Measurements from ENCODE around the gene POLN. TPM values are rescaled to one million over a fixed set of nuclear protein-coding genes. Genes with fewer than 3 reads are reported as not detected.

POLN gene
- total and polyA plus RNA-seq, 2 experiments from 2014 or later = 1.8 to 4.0 TPM

DNA sequence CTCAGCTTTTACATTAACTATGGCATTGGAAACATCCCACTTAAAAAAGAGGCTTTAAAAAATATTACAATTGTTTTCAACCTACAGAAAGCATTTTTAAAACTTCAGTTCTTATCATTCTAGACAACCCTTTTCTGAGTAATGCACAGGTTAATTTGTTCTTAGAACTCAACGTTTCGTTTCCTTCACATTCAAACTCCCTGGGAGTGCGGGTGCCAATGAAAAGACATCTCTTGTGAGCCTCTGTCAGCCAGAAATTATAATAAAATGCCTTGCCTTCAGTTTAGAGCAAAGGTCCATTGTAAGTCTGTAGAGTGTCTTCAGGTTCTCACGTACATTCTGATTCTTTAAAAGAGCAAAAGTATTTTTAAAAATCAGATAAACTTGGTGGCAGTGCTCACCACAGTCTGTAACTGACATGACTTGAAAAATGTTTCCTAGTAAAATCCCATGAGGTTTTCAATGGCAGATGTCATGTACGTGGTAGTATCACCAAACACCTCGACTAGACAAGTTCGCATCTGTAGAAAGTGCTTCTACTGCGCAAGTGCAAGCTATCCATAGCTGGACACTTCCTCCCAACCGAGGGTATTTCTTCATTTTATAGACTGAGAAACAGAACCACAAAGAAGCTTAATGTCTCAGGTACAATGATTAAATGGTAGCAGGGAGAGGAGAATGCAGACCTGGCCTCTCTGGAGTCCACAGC, 65.8 kb downstream of the POLN start:
- ATAC-seq (no peak), DNase-seq (ENCODE audit: low spot score) (no peak)
- H3K4me1 Mint-ChIP-seq = no peaks in the 10 kb centered on the region
- H3K9me3 Mint-ChIP-seq = no peaks in the 10 kb centered on the region; the same call in 2 of the 3 replicates
- no peaks in the 10 kb centered on the region for H3K27me3 ChIP-seq (ENCODE audit: insufficient read depth)
- H3K27ac Mint-ChIP-seq = no peak overlapping the region
- H3F3A ChIP-seq (replicated peaks; ENCODE audit: low read depth) = no peaks in the 10 kb centered on the region
- H3K36me3 Mint-ChIP-seq (ENCODE audit: low read depth) = no peaks in the 10 kb centered on the region
- H3K27me3 Mint-ChIP-seq (ENCODE audit: insufficient read depth, low read depth, poor library complexity) = peaks cover 2% of the 10 kb centered on the region
- H3K4me3 Mint-ChIP-seq = no peak overlapping the region
- H2AFZ ChIP-seq = no peak overlapping the region
- H3K4me3 ChIP-seq = no peak overlapping the region
- no peaks in the 10 kb centered on the region for H3K4me1 ChIP-seq (ENCODE audit: insufficient read depth)
- no peaks in the 10 kb centered on the region for H3K79me2 ChIP-seq (replicated peaks; ENCODE audit: insufficient read depth)
- H3K4me2 ChIP-seq = no peak overlapping the region
- no peaks in the 10 kb centered on the region for H3K9me2 ChIP-seq (ENCODE audit: insufficient read depth)
- no peaks in the 10 kb centered on the region for H3K36me3 ChIP-seq (ENCODE audit: insufficient read depth)
- H4K20me1 ChIP-seq (replicated peaks; ENCODE audit: insufficient read depth) = no peaks in the 10 kb centered on the region
- H3K27ac ChIP-seq (ENCODE audit: low read depth) = no peak overlapping the region
- no peak for TF ChIP-seq NANOG (IDR thresholded peaks at IDR 0.05; ENCODE audit: borderline replicate concordance)
- no peak for TF ChIP-seq ZNF331 (CRISPR knock-in tag; IDR thresholded peaks at IDR 0.05; ENCODE audit: low read depth)
- no peak for TF ChIP-seq POLR2AphosphoS5 (IDR thresholded peaks at IDR 0.05; ENCODE audit: low read depth)
- TF ChIP-seq, protein P1, sequence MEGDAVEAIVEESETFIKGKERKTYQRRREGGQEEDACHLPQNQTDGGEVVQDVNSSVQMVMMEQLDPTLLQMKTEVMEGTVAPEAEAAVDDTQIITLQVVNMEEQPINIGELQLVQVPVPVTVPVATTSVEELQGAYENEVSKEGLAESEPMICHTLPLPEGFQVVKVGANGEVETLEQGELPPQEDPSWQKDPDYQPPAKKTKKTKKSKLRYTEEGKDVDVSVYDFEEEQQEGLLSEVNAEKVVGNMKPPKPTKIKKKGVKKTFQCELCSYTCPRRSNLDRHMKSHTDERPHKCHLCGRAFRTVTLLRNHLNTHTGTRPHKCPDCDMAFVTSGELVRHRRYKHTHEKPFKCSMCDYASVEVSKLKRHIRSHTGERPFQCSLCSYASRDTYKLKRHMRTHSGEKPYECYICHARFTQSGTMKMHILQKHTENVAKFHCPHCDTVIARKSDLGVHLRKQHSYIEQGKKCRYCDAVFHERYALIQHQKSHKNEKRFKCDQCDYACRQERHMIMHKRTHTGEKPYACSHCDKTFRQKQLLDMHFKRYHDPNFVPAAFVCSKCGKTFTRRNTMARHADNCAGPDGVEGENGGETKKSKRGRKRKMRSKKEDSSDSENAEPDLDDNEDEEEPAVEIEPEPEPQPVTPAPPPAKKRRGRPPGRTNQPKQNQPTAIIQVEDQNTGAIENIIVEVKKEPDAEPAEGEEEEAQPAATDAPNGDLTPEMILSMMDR (conservative IDR thresholded peaks at IDR 0.05; ENCODE audit: low read depth in 2 of 2) = no peak
- TF ChIP-seq REST (IDR thresholded peaks at IDR 0.05; ENCODE audit: unreplicated experiment) = no peak
- TF ChIP-seq, protein P2, sequence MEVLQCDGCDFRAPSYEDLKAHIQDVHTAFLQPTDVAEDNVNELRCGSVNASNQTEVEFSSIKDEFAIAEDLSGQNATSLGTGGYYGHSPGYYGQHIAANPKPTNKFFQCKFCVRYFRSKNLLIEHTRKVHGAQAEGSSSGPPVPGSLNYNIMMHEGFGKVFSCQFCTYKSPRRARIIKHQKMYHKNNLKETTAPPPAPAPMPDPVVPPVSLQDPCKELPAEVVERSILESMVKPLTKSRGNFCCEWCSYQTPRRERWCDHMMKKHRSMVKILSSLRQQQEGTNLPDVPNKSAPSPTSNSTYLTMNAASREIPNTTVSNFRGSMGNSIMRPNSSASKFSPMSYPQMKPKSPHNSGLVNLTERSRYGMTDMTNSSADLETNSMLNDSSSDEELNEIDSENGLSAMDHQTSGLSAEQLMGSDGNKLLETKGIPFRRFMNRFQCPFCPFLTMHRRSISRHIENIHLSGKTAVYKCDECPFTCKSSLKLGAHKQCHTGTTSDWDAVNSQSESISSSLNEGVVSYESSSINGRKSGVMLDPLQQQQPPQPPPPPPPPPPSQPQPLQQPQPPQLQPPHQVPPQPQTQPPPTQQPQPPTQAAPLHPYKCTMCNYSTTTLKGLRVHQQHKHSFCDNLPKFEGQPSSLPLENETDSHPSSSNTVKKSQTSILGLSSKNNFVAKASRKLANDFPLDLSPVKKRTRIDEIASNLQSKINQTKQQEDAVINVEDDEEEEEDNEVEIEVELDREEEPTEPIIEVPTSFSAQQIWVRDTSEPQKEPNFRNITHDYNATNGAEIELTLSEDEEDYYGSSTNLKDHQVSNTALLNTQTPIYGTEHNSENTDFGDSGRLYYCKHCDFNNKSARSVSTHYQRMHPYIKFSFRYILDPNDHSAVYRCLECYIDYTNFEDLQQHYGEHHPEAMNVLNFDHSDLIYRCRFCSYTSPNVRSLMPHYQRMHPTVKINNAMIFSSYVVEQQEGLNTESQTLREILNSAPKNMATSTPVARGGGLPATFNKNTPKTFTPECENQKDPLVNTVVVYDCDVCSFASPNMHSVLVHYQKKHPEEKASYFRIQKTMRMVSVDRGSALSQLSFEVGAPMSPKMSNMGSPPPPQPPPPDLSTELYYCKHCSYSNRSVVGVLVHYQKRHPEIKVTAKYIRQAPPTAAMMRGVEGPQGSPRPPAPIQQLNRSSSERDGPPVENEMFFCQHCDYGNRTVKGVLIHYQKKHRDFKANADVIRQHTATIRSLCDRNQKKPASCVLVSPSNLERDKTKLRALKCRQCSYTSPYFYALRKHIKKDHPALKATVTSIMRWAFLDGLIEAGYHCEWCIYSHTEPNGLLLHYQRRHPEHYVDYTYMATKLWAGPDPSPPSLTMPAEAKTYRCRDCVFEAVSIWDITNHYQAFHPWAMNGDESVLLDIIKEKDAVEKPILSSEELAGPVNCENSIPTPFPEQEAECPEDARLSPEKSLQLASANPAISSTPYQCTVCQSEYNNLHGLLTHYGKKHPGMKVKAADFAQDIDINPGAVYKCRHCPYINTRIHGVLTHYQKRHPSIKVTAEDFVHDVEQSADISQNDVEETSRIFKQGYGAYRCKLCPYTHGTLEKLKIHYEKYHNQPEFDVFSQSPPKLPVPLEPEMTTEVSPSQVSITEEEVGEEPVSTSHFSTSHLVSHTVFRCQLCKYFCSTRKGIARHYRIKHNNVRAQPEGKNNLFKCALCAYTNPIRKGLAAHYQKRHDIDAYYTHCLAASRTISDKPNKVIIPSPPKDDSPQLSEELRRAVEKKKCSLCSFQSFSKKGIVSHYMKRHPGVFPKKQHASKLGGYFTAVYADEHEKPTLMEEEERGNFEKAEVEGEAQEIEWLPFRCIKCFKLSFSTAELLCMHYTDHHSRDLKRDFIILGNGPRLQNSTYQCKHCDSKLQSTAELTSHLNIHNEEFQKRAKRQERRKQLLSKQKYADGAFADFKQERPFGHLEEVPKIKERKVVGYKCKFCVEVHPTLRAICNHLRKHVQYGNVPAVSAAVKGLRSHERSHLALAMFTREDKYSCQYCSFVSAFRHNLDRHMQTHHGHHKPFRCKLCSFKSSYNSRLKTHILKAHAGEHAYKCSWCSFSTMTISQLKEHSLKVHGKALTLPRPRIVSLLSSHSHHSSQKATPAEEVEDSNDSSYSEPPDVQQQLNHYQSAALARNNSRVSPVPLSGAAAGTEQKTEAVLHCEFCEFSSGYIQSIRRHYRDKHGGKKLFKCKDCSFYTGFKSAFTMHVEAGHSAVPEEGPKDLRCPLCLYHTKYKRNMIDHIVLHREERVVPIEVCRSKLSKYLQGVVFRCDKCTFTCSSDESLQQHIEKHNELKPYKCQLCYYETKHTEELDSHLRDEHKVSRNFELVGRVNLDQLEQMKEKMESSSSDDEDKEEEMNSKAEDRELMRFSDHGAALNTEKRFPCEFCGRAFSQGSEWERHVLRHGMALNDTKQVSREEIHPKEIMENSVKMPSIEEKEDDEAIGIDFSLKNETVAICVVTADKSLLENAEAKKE (CRISPR knock-in tag; IDR thresholded peaks at IDR 0.05) = no peak
- no peak for TF ChIP-seq EZH2 (IDR thresholded peaks at IDR 0.05; ENCODE audit: low read depth, unreplicated experiment)
- TF ChIP-seq STAT1 (IDR thresholded peaks at IDR 0.05; ENCODE audit: unreplicated experiment) = no peak
- TF ChIP-seq JUNB (IDR thresholded peaks at IDR 0.05; ENCODE audit: unreplicated experiment) = no peak
- TF ChIP-seq, protein P3, sequence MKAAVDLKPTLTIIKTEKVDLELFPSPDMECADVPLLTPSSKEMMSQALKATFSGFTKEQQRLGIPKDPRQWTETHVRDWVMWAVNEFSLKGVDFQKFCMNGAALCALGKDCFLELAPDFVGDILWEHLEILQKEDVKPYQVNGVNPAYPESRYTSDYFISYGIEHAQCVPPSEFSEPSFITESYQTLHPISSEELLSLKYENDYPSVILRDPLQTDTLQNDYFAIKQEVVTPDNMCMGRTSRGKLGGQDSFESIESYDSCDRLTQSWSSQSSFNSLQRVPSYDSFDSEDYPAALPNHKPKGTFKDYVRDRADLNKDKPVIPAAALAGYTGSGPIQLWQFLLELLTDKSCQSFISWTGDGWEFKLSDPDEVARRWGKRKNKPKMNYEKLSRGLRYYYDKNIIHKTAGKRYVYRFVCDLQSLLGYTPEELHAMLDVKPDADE (IDR thresholded peaks at IDR 0.05) = no peak
- no peak for TF ChIP-seq ZNF114 (CRISPR knock-in tag; IDR thresholded peaks at IDR 0.05)
- TF ChIP-seq CREB1 (CRISPR knock-in tag; IDR thresholded peaks at IDR 0.05; ENCODE audit: low read depth) = no peak
- no peak for TF ChIP-seq EZH2phosphoT487 (IDR thresholded peaks at IDR 0.05; ENCODE audit: unreplicated experiment)
